SJSA1 (cell line): ENCODE data around the gene TNNI2. TPM values are rescaled to one million over a fixed set of nuclear protein-coding genes. Genes with fewer than 3 reads are reported as not detected.

Experiments
- DNase-seq, 2 experiments: peaks; one replicate each; pipeline ENCODE4 v3.0.0-alpha.2; 2015 to 2020; ENCODE audit warnings: low spot score in 2 of 2, low read depth in 1 of 2
- H3K27ac ChIP-seq: fragments of 250-450 bp; sonication (Bioruptor Pico); 2 replicates; pipeline ENCODE4 v1.5.1; 2020; ENCODE audit warnings: mild to moderate bottlenecking, moderate library complexity
- H3K27me3 ChIP-seq: fragments of 250-450 bp; sonication (Bioruptor Pico); replicated peaks from 2 replicates; pipeline ENCODE4 v1.5.1; 2020; ENCODE audit warnings: mild to moderate bottlenecking, moderate library complexity
- H3K36me3 ChIP-seq: fragments of 250-450 bp; sonication (Bioruptor Pico); 2 replicates; pipeline ENCODE4 v1.5.1; 2020; ENCODE audit warnings: mild to moderate bottlenecking
- H3K4me1 ChIP-seq: fragments of 250-450 bp; sonication (Bioruptor Pico); replicated peaks from 2 replicates; pipeline ENCODE4 v1.6.1; 2021; ENCODE audit warnings: mild to moderate bottlenecking
- H3K4me3 ChIP-seq: fragments of 250-450 bp; sonication (Bioruptor Pico); 2 replicates; pipeline ENCODE4 v1.5.1; 2020; ENCODE audit warnings: mild to moderate bottlenecking
- H3K9me3 ChIP-seq: fragments of 250-450 bp; sonication (Bioruptor Pico); replicated peaks from 2 replicates; pipeline ENCODE4 v1.5.1; 2020; ENCODE audit warnings: mild to moderate bottlenecking
- total RNA-seq: library from RNA; depleted of rRNA; stranded (reverse); fragments of >200 nt; shearing (Covaris generic); gene quantifications from 2 replicates; pipeline ENCODE4 v1.2.3, GENCODE V29; 2014

Gene TNNI2
- total RNA-seq, 1 experiment from 2014 or later: not detected

- no peaks in the 10 kb centered on the region for H3K9me3 ChIP-seq
- H3K27me3 ChIP-seq: no peaks in the 10 kb centered on the region
- H3K36me3 ChIP-seq: no peaks in the 10 kb centered on the region
- no peaks in the 10 kb centered on the region for H3K4me1 ChIP-seq
- DNase-seq: no peak
- no peak overlapping the region for H3K27ac ChIP-seq
- no peak overlapping the region for H3K4me3 ChIP-seq
Observed at GRCh38 chr11:1851468-1852180, 12.8 kb downstream of the TNNI2 start.

DNA sequence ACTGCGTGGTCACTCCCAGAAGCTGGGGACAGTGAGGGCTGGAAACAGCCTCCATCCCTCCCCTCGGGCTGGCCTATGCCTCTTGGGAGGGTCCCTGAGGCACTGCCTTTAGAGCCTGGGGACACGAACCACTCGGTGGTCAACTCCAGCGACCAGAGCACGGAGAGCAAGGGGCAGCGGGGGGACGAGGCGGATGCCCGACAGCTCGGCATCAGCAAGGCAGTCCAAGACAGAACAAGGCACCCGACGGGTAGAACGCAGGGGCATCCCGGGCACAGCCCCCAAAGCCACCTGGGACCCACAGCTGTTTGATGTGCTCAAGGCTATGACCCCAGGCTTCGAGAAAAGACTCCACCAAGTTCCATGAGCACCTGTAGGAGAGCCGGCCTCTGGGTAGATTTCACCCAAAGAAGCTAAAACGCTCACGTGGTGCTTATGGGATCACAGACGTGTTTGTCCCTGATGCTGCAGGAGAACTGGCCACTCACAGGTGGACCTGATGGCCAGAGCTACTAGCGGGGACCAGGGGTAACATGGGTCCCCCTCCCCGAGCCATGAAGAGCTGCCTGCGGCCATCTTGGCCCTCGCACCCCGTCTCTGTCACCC, 13.6 kb downstream of the TNNI2 start:
- H3K4me3 ChIP-seq: no peak overlapping the region
- no peaks in the 10 kb centered on the region for H3K36me3 ChIP-seq
- no peak overlapping the region for H3K27ac ChIP-seq
- H3K9me3 ChIP-seq: no peaks in the 10 kb centered on the region
- H3K4me1 ChIP-seq: no peaks in the 10 kb centered on the region
- H3K27me3 ChIP-seq: no peaks in the 10 kb centered on the region
- no peak for DNase-seq

- Histone ChIP-seq H3K36me3 (no peaks in the 10 kb centered on the region), H3K4me3 (no peak within 1 kb of the TSS), H3K9me3 (no peaks in the 10 kb centered on the region), H3K27me3 (no peaks in the 10 kb centered on the region), H3K4me1 (no peaks in the 10 kb centered on the region), H3K27ac (no peak within 1 kb of the TSS)
- no peak for DNase-seq
Observed at GRCh38 chr11:1852877-1853276, 14.1 kb downstream of the TNNI2 start, which contains the start of gene LSP1. Gene LSP1 (plus strand): TSS chr11:1853084. CDS start chr11:1853145, 61 bp downstream.

DNA sequence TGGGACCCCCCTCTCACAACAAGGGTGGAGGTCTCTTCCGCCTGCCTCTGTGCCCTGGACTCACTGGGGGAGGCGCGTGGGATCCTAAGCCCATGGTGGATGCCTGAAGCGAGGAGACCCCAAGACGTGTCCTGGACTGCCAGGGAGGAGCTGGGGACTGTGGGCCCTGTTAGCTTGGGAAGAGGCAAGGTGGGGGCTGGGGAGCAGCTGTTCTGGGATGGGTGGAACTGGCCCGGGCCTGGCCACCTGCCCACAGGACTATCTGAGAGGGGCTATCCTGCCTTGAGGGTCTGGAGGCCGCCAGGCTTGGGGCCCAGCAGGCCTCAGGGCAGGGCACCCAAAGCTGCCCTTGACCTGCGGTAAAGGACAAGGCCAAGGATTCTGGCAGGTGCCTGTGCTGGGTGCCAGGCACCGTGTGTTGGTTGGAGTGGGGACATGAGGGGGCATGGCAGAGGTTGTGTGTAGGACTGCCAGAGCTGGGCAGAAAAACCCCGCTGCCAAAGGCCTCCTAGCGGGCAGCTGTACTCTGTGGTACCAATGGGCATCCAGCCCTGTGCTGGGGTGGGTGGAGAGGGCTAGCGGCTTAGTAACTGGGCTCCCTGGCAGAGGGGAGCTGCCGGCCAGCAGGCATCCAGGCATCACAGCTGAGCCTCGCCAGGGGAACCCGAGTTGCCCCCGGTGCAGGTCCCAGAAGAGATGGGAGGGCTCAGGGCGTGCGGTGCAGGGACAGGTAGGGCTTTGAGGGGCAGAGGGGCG, 14.8 kb downstream of the TNNI2 start:
- DNase-seq: no peak
- H3K4me1 ChIP-seq: no peaks in the 10 kb centered on the region
- no peaks in the 10 kb centered on the region for H3K36me3 ChIP-seq
- no peaks in the 10 kb centered on the region for H3K27me3 ChIP-seq
- H3K9me3 ChIP-seq: no peaks in the 10 kb centered on the region
- H3K4me3 ChIP-seq: no peak overlapping the region
- H3K27ac ChIP-seq: no peak overlapping the region

- Histone ChIP-seq H3K4me3 (no peak overlapping the region), H3K27ac (no peak overlapping the region), H3K36me3 (no peaks in the 10 kb centered on the region), H3K9me3 (no peaks in the 10 kb centered on the region), H3K27me3 (no peaks in the 10 kb centered on the region), H3K4me1 (no peaks in the 10 kb centered on the region)
- no peak for DNase-seq
Observed at GRCh38 chr11:1854132-1854948, 15.6 kb downstream of the TNNI2 start.

GRCh38 chr11:1854949-1855885, 16.4 kb downstream of the TNNI2 start:
- no peak for DNase-seq
- Histone ChIP-seq H3K27me3 (0 out of 2 replicates have a peak, but pooled peaks cover under 1% of the 10 kb centered on the region), H3K27ac (no peak overlapping the region), H3K36me3 (no peaks in the 10 kb centered on the region), H3K4me1 (no peaks in the 10 kb centered on the region), H3K9me3 (no peaks in the 10 kb centered on the region), H3K4me3 (no peak overlapping the region)

DNA sequence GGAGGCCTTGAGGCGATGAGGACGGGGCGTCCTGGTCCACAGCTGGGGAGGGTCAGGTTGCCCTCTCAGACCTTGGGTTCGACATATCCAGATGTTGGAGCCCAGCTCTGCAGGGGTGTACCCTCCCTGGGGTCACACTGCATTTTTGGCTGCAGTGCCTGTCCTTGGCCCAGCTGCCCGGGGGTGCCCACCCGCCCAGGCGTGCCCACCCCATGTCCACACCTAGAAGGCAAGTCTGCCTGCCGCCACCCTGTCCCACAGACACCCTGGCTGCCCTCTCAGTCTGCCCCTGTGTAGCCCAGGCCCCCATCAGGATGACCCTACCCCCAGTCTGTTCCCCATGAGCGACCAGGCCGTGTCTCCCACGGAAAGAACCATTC, 17.1 kb downstream of the TNNI2 start:
- 0 out of 2 replicates have a peak, but pooled peaks cover 4% of the 10 kb centered on the region for H3K27me3 ChIP-seq
- H3K27ac ChIP-seq: no peak overlapping the region
- no peaks in the 10 kb centered on the region for H3K4me1 ChIP-seq
- H3K4me3 ChIP-seq: no peak overlapping the region
- H3K9me3 ChIP-seq: no peaks in the 10 kb centered on the region
- no peaks in the 10 kb centered on the region for H3K36me3 ChIP-seq
- DNase-seq: no peak

- Histone ChIP-seq H3K4me3 (no peak overlapping the region), H3K9me3 (no peaks in the 10 kb centered on the region), H3K27me3 (0 out of 2 replicates have a peak, but pooled peaks cover 4% of the 10 kb centered on the region), H3K36me3 (no peaks in the 10 kb centered on the region), H3K4me1 (no peaks in the 10 kb centered on the region), H3K27ac (no peak overlapping the region)
- DNase-seq: no peak
Observed at GRCh38 chr11:1856306-1857005, 17.7 kb downstream of the TNNI2 start.

DNA sequence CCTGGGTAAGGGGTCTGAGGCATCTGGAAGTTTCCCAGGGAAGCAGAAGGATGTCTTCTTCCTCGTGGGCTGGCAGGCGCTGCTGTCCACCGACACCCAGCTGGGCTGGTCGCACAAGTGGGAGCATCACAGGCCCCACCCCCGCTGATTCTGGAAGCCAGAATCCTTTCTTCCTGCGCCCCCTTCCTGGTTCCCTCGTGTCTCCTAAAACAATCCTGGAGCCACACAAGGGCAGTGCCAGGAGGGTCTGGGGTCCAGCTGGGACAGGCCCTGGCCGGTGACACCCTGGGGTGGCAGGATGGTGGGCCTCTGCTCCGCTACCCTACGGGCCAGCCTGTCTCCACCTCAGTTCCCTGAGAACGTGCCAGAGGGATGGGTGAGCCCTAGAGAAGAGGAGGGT, 18.3 kb downstream of the TNNI2 start:
- no peaks in the 10 kb centered on the region for H3K4me1 ChIP-seq
- no peaks in the 10 kb centered on the region for H3K9me3 ChIP-seq
- H3K27ac ChIP-seq: no peak overlapping the region
- H3K36me3 ChIP-seq: no peaks in the 10 kb centered on the region
- 0 out of 2 replicates have a peak, but pooled peaks cover 4% of the 10 kb centered on the region for H3K27me3 ChIP-seq
- no peak overlapping the region for H3K4me3 ChIP-seq
- no peak for DNase-seq

GRCh38 chr11:1858154-1858553, 19.4 kb downstream of the TNNI2 start:
- peaks cover 7% of the 10 kb centered on the region for H3K4me1 ChIP-seq
- no peaks in the 10 kb centered on the region for H3K36me3 ChIP-seq
- H3K4me3 ChIP-seq: no peak overlapping the region

GRCh38 chr11:1858576-1858975, 19.8 kb downstream of the TNNI2 start:
- Histone ChIP-seq H3K4me3 (no peak overlapping the region), H3K4me1 (peaks cover 11% of the 10 kb centered on the region), H3K9me3 (no peaks in the 10 kb centered on the region), H3K36me3 (no peaks in the 10 kb centered on the region), H3K27me3 (0 out of 2 replicates have a peak, but pooled peaks cover 4% of the 10 kb centered on the region), H3K27ac (no peak overlapping the region)
- DNase-seq: no peak

More at GRCh38 chr11:1858154-1858553, 19.4 kb downstream of the TNNI2 start:
- DNase-seq: no peak
- H3K27ac ChIP-seq: no peak overlapping the region
- no peaks in the 10 kb centered on the region for H3K9me3 ChIP-seq
- 0 out of 2 replicates have a peak, but pooled peaks cover 4% of the 10 kb centered on the region for H3K27me3 ChIP-seq

DNA sequence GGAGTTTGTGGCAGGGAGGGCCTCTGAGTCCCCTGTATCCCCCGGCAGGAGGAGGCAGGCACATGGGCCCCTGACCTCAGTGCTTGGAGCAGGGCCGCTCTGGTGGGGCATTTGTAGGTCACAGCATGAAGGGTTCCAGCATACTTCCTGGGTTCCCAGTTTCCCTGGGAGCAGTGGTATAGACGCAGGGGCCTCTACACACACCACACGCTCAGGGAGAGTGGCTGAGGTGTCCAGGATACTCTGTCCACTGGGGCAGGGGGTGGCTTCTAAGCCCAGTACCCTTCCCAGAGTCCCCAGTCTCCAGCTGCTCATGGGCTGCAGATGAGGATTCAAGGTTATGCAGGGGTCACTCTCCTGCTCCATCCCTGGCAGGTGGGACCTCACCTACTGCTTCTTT, 20.2 kb downstream of the TNNI2 start:
- no peak for DNase-seq
- no peaks in the 10 kb centered on the region for H3K9me3 ChIP-seq
- no peaks in the 10 kb centered on the region for H3K36me3 ChIP-seq
- peaks cover 16% of the 10 kb centered on the region for H3K4me1 ChIP-seq
- H3K27ac ChIP-seq: no peak overlapping the region
- H3K27me3 ChIP-seq: 0 out of 2 replicates have a peak, but pooled peaks cover 4% of the 10 kb centered on the region
- H3K4me3 ChIP-seq: no peak overlapping the region
